Omental fat pad (tissue), 4 donors: ENCODE results near the gene PDLIM4. TPM values are rescaled to one million over a fixed set of nuclear protein-coding genes. Genes with fewer than 3 reads are reported as not detected.

Experiments
- ATAC-seq: fragments of 150-250 bp; one replicate; pipeline ENCODE4 v1.9.1; 2016; ENCODE audit warnings: mild to moderate bottlenecking, moderate library complexity; ENCODE audit not compliant: low FRiP score
- DNase-seq: peaks from one replicate; pipeline ENCODE4 v3.0.0-alpha.2; 2019; ENCODE audit warnings: low spot score
- total RNA-seq, 4 donors: library from RNA; depleted of rRNA; stranded (reverse); fragments of >200 nt; gene quantifications; one replicate each; pipeline ENCODE4 v1.1.0, GENCODE V29; 2016
- TF ChIP-seq, protein P1 (sequence below), 3 donors: fragments of 450-650 bp; IDR thresholded peaks; one replicate each; pipeline ENCODE4 v1.5.1; 2016 to 2017; ENCODE audit warnings: antibody characterized with exemption in 3 of 3, mild to moderate bottlenecking in 3 of 3, moderate library complexity in 2 of 3

The PDLIM4 gene
- total RNA-seq, 4 donors from 2014 or later, result 19.5 to 89.5 (median 23.4) TPM

DNA sequence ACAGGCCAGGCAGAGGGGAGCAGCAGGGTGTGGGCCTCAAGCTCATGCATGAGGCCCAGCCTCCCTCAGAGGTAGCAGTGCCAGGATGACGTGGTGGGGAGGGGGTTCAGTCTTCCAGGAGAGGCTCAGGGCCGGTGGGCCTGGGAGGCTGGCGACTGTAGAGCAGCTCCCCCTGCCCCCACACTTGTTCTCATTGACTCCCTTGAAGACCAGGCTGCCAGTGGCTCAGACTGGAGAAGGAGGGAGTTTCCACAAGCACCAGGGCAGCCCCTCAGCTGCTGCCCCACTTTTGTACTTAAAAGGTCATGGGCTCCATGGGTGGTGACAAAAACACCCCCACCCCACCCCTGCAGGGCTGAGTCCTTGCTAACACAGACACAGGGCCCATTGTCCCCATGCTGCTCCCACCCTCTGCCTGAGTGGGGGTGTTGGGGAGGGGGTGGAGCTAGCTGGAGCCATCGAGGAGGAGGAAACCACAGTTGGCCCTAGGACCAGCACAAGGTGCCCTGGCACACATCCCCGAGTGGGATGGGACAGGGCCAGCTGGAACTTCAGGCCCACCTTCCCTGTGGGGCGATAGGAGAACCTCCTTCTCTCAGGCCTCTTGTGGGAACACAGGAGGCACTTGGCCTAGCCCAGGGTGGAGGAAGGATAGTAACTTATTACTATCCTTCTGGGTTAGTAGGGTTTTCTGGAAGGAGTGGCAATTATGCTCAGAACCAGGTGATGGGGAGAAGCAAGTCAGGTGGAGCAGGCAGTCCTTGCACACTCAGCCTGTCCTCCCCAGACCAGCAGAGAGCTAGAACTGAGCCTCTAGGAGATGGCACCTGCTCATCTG, 10.7 kb downstream of the PDLIM4 start:
- ATAC-seq (no peak), DNase-seq (no peak)
- TF ChIP-seq, protein P1, sequence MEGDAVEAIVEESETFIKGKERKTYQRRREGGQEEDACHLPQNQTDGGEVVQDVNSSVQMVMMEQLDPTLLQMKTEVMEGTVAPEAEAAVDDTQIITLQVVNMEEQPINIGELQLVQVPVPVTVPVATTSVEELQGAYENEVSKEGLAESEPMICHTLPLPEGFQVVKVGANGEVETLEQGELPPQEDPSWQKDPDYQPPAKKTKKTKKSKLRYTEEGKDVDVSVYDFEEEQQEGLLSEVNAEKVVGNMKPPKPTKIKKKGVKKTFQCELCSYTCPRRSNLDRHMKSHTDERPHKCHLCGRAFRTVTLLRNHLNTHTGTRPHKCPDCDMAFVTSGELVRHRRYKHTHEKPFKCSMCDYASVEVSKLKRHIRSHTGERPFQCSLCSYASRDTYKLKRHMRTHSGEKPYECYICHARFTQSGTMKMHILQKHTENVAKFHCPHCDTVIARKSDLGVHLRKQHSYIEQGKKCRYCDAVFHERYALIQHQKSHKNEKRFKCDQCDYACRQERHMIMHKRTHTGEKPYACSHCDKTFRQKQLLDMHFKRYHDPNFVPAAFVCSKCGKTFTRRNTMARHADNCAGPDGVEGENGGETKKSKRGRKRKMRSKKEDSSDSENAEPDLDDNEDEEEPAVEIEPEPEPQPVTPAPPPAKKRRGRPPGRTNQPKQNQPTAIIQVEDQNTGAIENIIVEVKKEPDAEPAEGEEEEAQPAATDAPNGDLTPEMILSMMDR (IDR thresholded peaks at IDR 0.05), result no peak

DNA sequence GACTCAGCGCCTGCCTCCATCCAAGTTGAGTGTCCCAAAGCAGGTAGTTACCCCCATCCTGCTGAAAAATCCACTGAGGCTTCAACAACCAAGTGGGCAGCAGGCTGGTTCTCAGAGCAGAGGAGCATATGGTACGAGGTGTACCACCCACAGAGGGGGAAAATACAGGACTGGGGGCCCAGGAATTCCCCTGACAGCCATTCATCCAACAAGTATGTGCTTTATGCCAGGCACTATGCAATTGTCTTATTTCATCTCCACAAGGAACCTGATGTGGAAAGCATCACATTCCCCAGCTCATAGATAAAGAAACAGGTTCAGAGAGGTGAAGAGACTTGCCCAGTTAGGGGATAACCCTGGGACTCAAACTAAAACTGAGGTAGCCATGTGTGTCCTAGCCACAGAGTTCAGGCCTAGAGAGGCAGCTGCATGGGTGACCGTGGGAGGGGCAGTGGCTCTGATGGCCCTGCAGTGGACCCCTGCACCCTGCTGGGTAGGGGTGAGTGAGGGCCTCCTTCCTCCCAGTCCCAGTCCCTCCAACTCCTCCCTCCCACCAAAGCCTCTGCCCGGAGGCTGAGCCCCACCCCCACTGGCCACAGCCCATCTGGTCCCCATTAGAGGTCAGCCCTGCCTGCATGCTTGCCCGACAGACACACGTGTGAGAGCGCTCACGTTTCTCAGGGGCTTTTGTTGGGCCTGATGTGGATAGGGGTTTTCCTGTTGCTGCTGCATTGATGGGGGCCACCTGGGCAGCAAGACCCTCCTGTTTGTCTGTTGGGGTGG, 11.5 kb downstream of the PDLIM4 start:
- DNase-seq (no peak), ATAC-seq (no peak)
- TF ChIP-seq, protein P1 (IDR thresholded peaks at IDR 0.05), result no peak

DNA sequence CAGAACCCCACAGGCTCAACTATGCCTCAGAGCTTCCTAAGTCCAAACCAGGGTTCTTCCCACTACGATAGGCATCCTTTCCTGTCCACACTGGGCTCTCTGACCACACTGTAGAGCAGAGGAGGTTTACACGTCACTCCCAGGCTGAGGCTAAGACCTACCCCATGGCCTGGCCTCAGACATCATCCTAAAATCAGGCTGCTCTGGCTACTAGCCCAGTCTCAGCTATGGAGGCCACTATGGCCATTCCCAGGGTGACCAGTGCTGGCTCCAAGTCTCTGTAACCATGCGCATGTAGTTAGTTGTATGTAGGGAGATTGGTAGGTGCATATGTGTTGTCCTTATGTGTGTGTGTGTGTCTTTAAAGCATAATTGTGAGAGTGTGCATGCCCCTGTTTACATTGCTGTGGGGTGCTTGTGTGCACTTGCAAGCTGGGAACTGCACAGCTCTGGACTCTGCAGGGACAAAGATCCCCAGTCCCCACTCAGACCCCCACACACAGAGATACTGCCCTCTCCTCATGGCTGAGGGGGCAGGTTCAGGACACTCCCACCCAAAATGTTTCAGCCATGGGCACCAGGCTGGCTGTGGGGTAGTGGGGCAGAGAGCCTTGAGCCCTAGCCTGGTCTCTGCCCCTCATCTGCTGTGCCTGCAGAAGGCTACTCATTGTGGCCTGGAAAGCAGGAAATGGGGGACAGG, 12.3 kb downstream of the PDLIM4 start:
- TF ChIP-seq, protein P1 (IDR thresholded peaks at IDR 0.05), result no peak
- no peak for ATAC-seq
- no peak for DNase-seq

DNA sequence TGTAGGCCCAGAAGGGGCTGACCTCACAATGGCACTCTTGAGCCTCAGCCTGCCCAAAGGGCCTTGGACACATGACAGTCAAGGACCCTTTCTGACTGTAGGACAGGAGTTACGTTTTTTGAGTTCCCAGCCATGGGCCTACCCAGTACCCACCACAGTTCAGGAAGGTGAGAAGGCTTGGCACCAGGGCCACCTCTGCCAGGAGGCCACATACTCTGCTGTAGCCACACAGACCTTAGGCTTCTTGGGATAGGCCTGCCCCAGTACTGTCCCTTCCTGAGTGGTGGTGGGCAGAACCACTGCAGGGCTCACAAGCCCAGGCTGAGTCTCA, 12.8 kb downstream of the PDLIM4 start:
- TF ChIP-seq, protein P1 (IDR thresholded peaks at IDR 0.05), result no peak
- DNase-seq (no peak), ATAC-seq (no peak)

DNA sequence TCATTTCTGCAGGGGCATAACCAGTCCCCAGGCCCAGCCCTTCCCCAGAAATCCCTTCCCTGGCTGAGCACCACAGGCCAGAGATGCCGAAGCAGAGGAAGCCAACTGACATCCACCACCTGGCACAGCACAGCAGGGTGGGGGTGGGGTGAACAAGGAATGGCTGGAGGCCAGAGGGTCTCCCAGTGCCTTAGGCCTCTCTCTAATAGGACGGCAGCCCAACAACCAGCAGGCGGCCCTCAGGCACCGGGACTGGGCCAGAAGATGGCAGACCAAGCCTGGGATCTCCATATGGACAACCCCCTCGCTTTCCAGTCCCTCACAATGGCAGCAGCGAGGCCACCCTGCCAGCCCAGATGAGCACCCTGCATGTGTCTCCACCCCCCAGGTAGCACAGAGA, 13.2 kb downstream of the PDLIM4 start:
- TF ChIP-seq, protein P1 (IDR thresholded peaks at IDR 0.05), result no peak
- DNase-seq (no peak), ATAC-seq (no peak)

DNA sequence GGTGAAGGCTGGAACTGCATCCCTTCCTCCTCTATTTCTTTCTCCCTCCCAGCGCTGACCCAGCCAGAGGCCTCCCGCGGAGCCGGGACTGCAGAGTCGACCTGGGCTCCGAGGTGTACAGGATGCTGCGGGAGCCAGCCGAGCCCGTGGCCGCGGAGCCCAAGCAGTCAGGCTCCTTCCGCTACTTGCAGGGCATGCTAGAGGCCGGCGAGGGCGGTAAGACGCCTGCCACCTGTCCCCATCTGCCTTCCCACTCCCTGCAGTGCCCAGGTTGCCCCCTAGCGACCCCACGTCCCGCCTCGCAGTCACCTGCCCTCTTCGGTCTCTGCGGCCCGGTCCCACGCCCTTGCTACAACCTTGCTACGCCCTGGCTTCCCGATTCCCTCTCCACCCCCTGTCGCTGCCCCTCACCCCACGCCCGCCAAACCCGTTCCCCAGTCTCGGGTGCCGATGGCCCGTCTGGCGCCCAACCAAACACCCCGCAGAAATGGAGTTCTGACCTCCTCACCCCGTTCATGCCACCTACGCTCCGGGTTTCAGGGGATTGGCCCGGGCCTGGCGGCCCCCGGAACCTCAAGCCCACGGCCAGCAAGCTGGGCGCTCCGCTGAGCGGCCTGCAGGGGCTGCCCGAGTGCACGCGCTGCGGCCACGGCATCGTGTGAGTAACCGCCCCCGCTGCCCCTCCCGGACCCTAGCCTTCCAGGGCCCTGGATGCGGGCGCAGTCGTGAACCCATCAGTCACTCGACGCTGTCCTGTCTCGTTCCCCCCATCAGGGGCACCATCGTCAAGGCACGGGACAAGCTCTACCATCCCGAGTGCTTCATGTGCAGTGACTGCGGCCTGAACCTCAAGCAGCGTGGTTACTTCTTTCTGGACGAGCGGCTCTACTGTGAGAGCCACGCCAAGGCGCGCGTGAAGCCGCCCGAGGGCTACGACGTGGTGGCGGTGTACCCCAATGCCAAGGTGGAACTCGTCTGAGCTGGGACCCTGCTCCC, 14.1 kb downstream of the PDLIM4 start:
- no peak for DNase-seq
- ATAC-seq, result no peak
- TF ChIP-seq, protein P1 (IDR thresholded peaks at IDR 0.05), result no peak
